Right ventricle myocardium inferior (tissue), 1 donor: ENCODE results near the gene APCDD1. TPM values are rescaled to one million over a fixed set of nuclear protein-coding genes. Genes with fewer than 3 reads are reported as not detected.

Experiments
- ATAC-seq: fragments of 200-7000 bp; cut with Tn5 transposase; one replicate; pipeline ENCODE4 v1.9.1; 2020; ENCODE audit warnings: mild to moderate bottlenecking, moderate library complexity
- DNase-seq: peaks from one replicate; pipeline ENCODE4 v3.0.0; 2021; ENCODE audit errors: missing footprints
- intact Hi-C: fragments of 100-400 bp; cut with DNase I; formaldehyde crosslinking; loops from one replicate; pipeline ENCODE4 v1.11.0; 2022
- total RNA-seq: library from RNA; stranded (reverse); fragmentation: NEBNext Ultra II Directional; extraction: Animal tissue kit (Norgen Biotek cat#: 25700); gene quantifications from one replicate; pipeline ENCODE4 v1.2.1, GENCODE V29; 2021
- donor health status: DM: no; HTN: yes; CAD: no; lungs with severe emphysema.

Gene APCDD1
- total RNA-seq, 1 donor from 2014 or later: 34.5 TPM

DNA sequence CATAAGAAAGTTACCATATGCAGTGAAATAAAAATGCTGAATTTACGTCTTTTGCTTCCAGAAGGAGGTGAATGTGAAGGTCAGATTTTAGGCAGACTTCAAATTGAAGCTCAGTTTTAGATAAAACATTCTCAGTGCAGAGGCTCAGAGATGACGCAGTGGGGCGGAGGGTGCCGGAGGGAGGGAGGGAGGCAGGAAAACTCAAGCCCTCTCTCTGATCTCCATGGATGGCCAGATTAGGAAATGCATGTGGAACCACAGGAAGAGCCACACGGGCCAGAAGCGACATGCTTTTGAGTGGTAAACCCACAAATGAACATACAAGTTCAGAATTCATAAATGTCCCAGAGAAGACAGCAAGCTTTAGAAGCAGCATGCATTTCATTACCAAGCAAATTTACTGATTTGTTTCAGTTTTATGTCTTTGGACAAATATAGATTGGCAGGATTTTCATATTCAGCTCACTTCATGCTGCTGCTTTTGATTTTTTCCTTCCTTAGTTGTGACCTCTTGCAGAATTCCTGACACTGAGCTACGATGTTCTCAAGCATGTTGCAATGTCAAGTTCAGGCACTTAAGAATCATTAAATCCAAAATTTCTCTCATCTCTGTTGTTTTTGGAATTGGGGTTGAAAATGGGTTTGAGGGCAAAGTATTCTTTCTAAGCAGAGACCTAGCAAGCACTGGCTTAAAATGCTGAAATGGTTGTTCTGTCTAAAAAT is 29.7 kb upstream of the APCDD1 start:
- DNase-seq: peak; percentile 76
- intact Hi-C loops: no loop called here
- ATAC-seq: peak; percentile 80

GRCh38 chr18:10430677-10431076 is 23.8 kb upstream of the APCDD1 start:
- no peak for DNase-seq
- peak; percentile 49 for ATAC-seq
- intact Hi-C loops: no loop called here

- intact Hi-C loops: no loop called here
- DNase-seq: no peak
- ATAC-seq: no peak
Observed at GRCh38 chr18:10431680-10432079, 22.8 kb upstream of the APCDD1 start.

- intact Hi-C loops: no loop called here
- ATAC-seq: no peak
- DNase-seq: no peak
Observed at GRCh38 chr18:10432781-10433180, 21.7 kb upstream of the APCDD1 start.

DNA sequence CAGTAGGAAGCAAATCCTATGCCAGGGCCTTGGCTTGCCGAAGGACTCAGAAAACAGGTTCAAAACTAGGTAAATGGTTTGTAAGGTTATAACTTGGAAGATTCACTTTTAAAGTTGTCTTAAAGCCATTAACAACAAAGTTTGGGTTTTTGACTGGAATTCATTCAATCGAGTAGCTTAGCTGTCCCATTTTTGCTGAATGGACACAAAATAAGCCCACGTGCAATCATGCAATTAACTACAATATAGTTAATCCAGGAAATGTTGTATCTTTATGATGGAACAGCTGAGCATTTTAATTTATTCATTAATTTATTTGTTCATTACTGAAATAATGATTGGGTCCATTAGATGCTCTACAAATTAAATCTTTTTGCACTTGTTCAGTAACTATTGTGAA is 18.3 kb upstream of the APCDD1 start:
- intact Hi-C loops: no loop called here
- ATAC-seq (no peak), DNase-seq (no peak)

- no peak for ATAC-seq
- DNase-seq: no peak
- intact Hi-C loops: no loop called here
Observed at GRCh38 chr18:10437837-10438236, 16.6 kb upstream of the APCDD1 start.

GRCh38 chr18:10439898-10440297 is 14.5 kb upstream of the APCDD1 start:
- intact Hi-C loops: no loop called here
- DNase-seq (no peak), ATAC-seq (no peak)

GRCh38 chr18:10440884-10441283 is 13.6 kb upstream of the APCDD1 start:
- intact Hi-C loops: no loop called here
- DNase-seq: no peak
- ATAC-seq: no peak

GRCh38 chr18:10441472-10441871 is 13.0 kb upstream of the APCDD1 start:
- no peak for ATAC-seq
- intact Hi-C loops: no loop called here
- DNase-seq: no peak

GRCh38 chr18:10442551-10442971 is 11.9 kb upstream of the APCDD1 start:
- DNase-seq (no peak), ATAC-seq (peak; percentile 20)
- intact Hi-C loops: no loop called here

DNA sequence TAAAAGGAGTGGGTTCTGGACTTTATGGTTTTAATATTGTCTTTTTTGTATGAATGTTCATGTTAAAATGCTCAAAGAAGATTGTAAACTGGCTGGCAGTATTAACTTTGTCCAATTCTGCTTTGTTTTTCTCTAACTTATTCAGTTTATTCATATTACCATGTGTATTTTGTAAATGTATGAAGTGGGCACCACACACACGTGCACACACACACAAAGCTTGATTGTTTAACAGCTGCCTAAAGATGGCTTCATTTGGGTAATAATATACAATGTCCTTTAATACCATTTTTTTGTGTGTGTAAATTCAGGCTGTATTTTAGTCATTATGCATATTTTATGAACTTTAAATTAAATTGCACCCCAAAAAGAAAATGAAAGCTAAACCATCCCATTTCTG is 11.4 kb upstream of the APCDD1 start:
- intact Hi-C loops: no loop called here
- DNase-seq (no peak), ATAC-seq (no peak)

DNA sequence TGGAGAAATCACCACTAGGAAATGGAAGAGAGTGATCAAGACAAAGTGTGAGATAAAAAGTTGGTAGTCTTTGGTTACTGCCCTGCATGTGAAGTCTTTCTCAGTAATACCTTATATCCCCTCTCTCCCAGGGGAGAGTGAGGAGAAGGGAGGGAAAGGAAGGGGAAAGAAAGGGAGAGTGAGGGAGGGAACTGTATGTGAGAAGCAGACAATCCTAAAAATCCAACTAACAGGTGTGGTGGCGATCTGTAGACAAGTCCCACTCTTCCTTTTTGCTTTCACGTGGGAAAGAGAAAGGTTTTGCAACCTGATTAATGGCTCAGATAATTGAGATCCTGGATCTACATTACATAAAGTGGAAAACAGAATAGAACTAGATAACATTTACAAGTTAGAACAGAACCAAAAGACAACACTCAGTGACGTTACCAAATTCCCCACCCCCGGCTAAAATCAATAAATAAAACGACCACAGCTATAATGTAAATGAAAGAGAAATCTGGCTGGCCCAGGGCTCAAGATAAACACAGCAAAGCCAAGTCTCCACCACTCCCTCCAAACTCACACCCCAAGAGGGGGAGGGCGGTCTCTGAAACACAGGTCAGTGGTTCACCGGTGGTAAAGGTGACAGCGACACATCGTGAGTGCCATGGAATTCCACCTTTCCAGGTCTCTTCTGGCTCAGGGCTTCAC is 10.0 kb upstream of the APCDD1 start:
- no peak for ATAC-seq
- intact Hi-C loops: no loop called here
- no peak for DNase-seq

DNA sequence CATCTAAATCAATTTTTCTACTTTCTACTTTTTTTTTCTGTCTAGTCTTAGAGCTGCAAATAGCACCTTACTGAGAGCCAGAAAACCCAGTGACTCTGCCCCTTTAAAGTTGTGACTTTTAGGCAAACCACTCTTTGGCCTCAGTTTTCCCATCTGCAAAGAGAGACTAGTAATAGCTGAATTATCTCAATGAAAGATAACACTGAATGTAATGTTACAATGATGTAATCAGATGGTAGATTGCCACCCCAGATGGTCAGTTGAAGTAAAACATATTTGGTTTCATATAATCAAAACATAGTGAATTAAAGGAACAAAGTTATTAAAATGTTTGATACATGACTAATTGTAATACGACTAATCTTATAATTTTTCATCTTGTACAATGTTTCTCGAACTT is 5.0 kb upstream of the APCDD1 start:
- intact Hi-C loops: no loop called here
- ATAC-seq (no peak), DNase-seq (no peak)

DNA sequence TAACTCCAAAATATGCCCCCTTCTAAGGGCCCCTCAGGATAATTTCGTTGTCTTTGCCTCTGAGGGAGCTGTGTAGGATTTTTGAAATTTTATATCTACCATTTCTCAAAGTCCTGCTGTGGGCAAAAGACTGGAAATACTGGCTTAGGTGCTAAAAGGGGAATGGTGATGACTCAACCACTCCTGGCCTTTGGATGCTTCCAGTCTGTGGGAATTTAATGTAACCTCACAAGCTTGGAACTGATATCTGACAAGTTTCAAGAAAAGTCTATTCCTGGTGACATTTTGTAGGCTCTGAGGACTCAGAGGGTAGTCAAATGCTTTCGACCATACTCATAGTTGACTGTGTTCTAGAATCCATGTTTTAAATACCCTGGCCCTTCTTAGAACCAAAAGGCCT is 3.4 kb upstream of the APCDD1 start:
- ATAC-seq (no peak), DNase-seq (no peak)
- intact Hi-C loops: loop anchor here (5.0 to 10.0 kb wide), 2 partner anchors 66 to 176 kb away; no protein-coding TSS in a partner anchor

GRCh38 chr18:10453261-10453805 is 1.1 kb upstream of the APCDD1 start:
- ATAC-seq (peak; percentile 49), DNase-seq (no peak)
- intact Hi-C loops: loop anchor here (5.0 to 10.0 kb wide), 2 partner anchors 64 to 179 kb away; no protein-coding TSS in a partner anchor

DNA sequence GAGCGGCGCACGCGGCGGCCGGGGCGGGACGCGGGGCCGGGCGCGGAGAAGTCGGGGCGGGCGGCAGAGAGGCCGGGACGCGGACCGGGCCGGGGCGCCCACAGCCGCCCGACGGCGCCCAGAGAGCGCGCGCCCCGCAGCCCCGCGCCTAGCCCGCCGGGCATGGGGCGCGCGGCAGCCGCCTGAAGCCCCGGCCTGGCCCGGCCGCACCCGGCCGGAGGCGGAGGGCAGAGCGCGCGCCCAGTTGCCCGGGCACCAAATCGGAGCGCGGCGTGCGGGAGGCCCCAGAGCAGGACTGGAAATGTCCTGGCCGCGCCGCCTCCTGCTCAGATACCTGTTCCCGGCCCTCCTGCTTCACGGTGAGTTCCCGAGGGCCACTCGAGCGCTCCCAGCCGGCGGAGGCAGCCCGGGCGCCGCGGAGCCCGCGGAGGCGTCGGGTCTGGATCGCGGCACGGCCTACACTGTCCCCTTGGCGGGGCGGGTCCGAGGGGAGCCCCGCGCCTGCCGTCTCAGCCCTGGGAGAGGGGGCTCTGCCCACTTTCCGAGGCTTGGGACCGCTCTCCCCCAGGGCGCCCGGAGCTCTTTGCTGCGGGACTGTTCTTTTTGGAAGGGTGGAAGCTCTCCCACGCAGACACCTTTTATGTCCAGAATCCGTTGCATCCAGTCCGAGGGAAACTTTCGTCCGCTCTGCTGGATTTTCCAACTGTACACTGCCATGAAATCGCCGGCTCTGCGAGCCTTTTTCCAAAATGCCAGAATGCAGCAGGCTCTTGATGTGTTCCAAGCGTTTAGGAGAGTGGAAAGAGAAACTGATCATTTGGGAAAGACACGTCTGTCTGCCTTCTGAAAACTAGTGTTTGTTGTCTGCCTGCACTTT is 484 bp downstream of the APCDD1 start:
- DNase-seq: no peak
- ATAC-seq: no peak
- intact Hi-C loops: loop anchor here (5.0 to 10.0 kb wide), 2 partner anchors 62 to 180 kb away; no protein-coding TSS in a partner anchor

GRCh38 chr18:10455726-10456453 is 1.5 kb downstream of the APCDD1 start:
- DNase-seq (no peak), ATAC-seq (no peak)
- intact Hi-C loops: loop anchor here (10.0 kb wide), 1 partner anchor 181 kb away; no protein-coding TSS in a partner anchor

- DNase-seq (no peak), ATAC-seq (no peak)
- intact Hi-C loops: loop anchor here (10.0 kb wide), 1 partner anchor 182 kb away; no protein-coding TSS in a partner anchor
Observed at GRCh38 chr18:10456718-10457117, 2.3 kb downstream of the APCDD1 start.
